Kidney epithelial cell (primary cell): ENCODE measurements around the gene ZFR2. TPM values are rescaled to one million over a fixed set of nuclear protein-coding genes. Genes with fewer than 3 reads are reported as not detected.
A peak's percentile ranks its signal among the peaks of the same experiment; 100 is the strongest.
"Not testable (repeated sequence)": the region's sequence is repeated elsewhere in the genome, so short reads cannot be mapped to it uniquely, and the experiment has no call there.

Experiments
- DNase-seq: peaks from one replicate; pipeline ENCODE4 v3.0.0-alpha.2; 2010; ENCODE audit warnings: low read depth
- H3K27me3 ChIP-seq: 2 replicates; pipeline ENCODE4 v1.6.0; 2011; ENCODE audit warnings: low read length; ENCODE audit not compliant: control insufficient read depth, insufficient read depth
- H3K36me3 ChIP-seq: 2 replicates; pipeline ENCODE4 v1.5.1; 2011; ENCODE audit warnings: low read length; ENCODE audit not compliant: control insufficient read depth, insufficient read depth
- H3K4me3 ChIP-seq: 2 replicates; pipeline ENCODE4 v1.5.1; 2011; ENCODE audit warnings: low read depth, mild to moderate bottlenecking, control low read depth, low read length
- total RNA-seq: library from RNA; depleted of rRNA; stranded (reverse); fragments of >200 nt; gene quantifications from 2 replicates; pipeline ENCODE4 v1.2.3, GENCODE V29; 2015
- TF ChIP-seq, protein P1 (sequence below): IDR thresholded peaks from 2 replicates; pipeline ENCODE4 v1.5.1; 2011; ENCODE audit warnings: mild to moderate bottlenecking, moderate library complexity, low read length, control low read depth, inconsistent platforms; ENCODE audit not compliant: insufficient read depth, poor library complexity, severe bottlenecking

ZFR2 gene
- total RNA-seq, 1 donor from 2014 or later, result 0.17 TPM

DNA sequence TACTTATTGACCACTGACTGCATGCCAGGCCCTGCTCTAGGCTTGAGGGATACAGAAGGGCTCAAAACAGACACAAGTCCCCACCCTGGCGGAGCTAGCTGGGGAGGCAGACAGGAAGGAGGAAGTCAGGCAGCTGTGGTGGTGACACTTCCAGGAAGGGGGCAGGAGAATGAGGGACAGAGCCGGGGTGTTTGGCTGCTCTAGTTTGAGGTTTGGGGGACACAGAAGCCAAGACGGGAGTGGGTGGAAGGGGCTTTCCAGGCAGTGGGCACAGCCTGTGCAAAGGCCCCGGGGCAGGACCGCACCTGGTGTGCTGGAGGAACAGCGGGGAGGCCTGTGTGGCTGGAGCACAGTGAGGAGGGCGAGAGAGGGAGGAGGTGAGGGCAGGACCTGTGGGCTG, 102.3 kb downstream of the ZFR2 start:
- no peak for DNase-seq
- no peaks in the 10 kb centered on the region for H3K36me3 ChIP-seq
- TF ChIP-seq, protein P1, sequence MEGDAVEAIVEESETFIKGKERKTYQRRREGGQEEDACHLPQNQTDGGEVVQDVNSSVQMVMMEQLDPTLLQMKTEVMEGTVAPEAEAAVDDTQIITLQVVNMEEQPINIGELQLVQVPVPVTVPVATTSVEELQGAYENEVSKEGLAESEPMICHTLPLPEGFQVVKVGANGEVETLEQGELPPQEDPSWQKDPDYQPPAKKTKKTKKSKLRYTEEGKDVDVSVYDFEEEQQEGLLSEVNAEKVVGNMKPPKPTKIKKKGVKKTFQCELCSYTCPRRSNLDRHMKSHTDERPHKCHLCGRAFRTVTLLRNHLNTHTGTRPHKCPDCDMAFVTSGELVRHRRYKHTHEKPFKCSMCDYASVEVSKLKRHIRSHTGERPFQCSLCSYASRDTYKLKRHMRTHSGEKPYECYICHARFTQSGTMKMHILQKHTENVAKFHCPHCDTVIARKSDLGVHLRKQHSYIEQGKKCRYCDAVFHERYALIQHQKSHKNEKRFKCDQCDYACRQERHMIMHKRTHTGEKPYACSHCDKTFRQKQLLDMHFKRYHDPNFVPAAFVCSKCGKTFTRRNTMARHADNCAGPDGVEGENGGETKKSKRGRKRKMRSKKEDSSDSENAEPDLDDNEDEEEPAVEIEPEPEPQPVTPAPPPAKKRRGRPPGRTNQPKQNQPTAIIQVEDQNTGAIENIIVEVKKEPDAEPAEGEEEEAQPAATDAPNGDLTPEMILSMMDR, result no peak
- H3K4me3 ChIP-seq, result no peak overlapping the region
- peaks cover 7% of the 10 kb centered on the region for H3K27me3 ChIP-seq

DNA sequence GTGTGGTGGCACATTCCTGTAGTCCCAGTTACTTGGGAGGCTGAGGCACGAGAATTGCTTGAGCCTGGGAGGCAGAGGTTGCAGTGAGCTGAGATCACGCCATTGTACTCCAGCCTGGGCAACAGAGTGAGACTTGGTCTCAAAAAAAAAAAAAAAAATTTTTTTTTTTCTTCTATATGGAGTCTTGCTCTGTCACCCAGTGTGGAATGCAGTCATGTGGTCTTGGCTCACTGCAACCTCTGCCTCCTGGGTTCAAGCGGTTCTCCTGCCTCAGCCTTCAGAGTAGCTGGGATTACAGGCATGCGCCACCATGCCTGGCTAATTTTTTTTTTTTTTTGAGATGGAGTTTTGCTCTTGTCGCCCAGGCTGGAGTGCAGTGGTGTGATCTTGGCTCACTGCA, 103.1 kb downstream of the ZFR2 start:
- not testable (repeated sequence) for H3K36me3 ChIP-seq, DNase-seq, H3K4me3 ChIP-seq, H3K27me3 ChIP-seq

DNA sequence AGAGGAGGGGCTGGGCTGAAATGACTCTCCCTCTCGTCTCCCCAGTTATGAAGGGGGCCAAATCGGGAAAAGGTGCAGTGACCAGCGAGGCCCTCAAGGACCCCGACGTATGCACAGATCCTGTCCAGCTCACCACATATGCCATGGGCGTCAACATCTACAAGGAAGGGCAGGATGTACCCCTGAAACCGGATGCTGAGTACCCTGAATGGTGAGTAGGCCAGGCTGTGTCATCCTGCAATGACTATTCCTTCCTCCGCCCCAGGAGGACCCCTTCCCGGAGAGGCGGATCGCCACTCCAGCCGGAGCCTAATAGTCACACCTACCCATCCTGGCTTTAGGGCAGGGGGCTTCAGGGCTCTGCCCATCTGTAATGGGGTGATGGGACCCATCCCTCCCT, 103.7 kb downstream of the ZFR2 start:
- Histone ChIP-seq H3K4me3 (no peak overlapping the region), H3K27me3 (no peaks in the 10 kb centered on the region), H3K36me3 (no peaks in the 10 kb centered on the region)
- TF ChIP-seq, protein P1, result no peak
- no peak for DNase-seq

DNA sequence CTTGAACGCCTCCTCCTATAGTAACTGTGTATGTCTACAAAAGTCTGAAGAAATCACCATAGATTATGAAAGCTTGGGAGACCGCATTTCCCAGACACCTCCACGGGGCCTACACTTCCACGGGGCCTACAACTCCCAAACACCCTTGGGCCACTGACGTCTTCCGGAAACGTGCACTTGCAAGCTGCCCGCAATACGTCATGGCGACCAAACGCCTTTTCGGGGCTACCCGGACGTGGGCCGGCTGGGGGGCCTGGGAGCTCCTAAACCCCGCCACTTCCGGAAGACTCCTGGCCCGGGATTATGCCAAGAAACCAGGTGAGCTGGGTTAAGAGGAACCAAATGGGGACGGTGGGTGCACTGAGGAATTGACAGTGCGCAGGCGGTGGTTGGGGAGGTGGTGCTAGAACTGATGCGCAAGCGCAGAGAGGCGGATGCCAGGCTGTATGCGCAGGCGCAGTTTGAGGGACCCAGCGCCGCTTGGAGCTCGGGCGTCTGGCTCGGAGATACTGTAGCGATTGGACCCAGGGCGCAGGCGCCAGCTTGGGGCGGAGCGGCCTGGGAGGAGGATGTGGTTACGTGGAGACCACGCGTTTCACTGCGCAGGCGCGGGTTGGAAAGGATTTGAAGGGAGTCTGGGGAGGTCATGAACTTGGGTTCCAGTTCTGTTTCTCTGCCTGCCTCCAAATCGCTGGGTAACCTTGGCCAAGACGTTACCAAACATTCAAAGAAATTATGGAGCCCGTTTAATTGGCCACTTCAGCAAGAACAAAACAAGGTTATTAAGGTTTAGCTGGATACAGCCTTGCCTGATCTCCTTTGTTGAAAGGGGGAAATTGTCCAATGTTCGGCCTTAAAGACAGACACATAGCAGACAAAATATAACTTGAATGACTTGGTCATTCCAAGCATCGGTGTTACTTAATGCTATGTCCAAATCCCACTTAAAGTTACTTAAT, 106.1 kb downstream of the ZFR2 start, which contains the start of gene MRPL54:
MRPL54 (plus strand) TSS at position 182 of the 959 bp plus-strand sequence; CDS start at position 201, 19 bp downstream.
- peak within 1 kb of the TSS; percentile 96 for H3K4me3 ChIP-seq
- no peaks in the 10 kb centered on the region for H3K27me3 ChIP-seq
- peak; percentile 97 for DNase-seq
- H3K36me3 ChIP-seq, result no peaks in the 10 kb centered on the region
- TF ChIP-seq, protein P1, result no peak

DNA sequence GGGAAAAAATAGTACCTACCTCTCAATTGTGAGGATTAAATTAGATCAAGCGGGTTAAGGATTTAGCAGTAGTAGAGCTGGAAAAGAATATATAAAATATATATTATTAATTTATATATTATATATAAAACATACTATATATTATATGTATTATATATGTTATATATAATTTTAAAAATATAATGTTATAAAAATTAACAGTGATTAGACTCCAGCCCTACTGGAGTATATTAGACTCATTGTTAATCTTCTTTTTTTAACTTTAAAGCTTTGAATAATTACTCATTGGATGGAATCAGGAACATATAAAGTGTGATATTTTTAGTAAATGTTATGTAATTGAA, 106.7 kb downstream of the ZFR2 start:
- no peaks in the 10 kb centered on the region for H3K36me3 ChIP-seq
- H3K4me3 ChIP-seq, result peak overlapping the region; percentile 89
- TF ChIP-seq, protein P1, result no peak
- H3K27me3 ChIP-seq, result no peaks in the 10 kb centered on the region
- DNase-seq, result no peak

DNA sequence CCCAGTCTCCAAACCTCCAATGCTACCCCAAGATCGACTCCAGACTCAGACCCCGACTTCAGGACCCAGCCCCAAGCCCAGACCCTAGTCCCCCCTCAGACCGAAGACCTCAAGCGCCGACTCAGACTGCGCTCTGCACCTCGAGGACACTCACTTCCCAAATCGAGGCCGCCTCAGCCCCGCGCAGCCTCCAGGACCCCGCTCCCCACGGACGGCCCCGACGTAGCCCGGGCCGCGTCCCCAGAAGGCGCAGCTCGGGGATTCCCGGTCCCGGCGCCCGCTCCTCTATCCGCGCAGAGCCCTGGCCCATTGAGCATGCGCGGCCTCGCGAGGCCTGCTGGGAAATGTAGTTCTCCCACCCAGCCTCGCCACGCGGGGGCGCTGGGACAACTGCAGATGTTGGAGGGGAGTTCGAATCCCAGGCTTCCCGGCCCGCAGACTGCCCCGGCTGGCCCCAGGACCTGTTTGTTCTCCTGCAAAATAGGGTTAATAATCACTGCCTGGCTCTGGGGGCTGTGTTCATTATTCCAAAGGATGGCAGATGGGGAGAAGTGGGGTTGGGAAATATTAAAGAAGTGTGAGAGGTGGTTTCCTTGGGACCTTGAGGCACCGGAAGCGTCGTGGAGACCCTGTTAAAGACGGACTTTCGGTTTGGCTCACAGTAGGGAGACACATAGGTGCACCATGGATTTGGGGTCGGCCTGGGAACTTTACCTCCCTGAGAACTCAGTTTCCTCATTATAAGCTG, 107.3 kb downstream of the ZFR2 start, which contains the start of gene APBA3:
APBA3 (minus strand) TSS at position 311 of the 748 bp plus-strand sequence. CDS start 1,428 bp downstream, outside the sequence.
- H3K4me3 ChIP-seq, result peak within 1 kb of the TSS; percentile 96
- no peaks in the 10 kb centered on the region for H3K27me3 ChIP-seq
- TF ChIP-seq, protein P1, result peak; percentile 78
- DNase-seq, result peak; percentile 48
- H3K36me3 ChIP-seq, result no peaks in the 10 kb centered on the region
